ENCODE measurements around the gene TUFT1.

Gene TUFT1

GRCh38 chr1:151537112-151537511 is 3.0 kb upstream of the TUFT1 start:
- DNase-seq (ENCODE audit: low read depth, low spot score): no peak

DNA sequence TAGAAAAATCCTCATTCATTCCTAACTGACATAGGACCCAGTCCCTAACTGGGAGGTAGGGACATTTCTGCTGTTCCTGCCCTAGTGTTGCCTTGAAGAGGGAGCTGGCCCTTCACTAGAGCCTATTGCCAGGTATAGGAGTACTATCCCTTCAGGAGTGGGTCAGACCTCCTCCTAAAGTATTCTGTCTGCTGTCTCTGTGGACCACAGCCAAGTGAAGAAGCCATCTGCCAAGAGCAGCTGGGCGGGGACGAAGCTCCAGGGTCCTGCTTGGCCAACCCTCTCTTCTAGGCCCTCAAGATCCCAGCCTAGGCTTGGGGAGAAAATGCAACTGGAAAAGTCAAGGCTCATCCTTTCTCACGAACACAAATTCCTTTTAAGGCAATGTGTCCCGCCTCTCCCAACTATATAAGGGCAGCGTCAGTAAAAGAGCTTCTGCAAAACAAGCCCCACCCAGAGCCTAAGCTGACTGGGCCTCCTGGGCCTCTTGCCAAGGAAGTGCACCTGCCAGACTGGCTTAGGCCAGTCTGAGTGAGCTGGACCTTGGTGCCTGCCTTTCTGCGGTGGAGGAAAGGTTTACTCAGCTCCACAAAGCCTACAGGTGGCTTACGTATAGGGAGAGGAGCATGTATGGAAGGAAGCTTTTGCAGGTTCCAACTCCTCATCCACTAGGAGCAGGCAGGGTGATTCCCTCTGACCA is 638 bp upstream of the TUFT1 start:
- DNase-seq (ENCODE audit: low read depth, low spot score): no peak

GRCh38 chr1:151540982-151541377 is 871 bp downstream of the TUFT1 start:
- DNase-seq (ENCODE audit: low read depth, low spot score): no peak

DNA sequence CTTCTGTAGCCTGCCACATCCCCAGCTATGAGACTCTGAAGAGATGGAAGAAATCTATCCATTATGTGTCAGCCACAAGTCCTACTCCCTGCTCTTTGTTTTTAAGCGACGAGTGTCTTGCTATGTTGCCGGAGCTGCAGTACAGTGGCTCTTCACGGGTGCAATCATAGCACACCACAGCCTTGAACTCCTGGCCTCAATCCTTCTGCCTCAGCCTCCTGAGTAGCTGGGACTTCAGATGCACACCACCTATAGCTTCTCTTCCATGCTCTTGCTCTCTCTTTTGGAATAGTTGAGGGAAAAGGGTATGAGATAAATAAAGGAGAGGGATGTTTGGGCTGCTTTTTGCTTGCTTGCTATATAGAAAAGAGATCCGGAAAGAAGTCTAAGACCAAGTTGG is 1.6 kb downstream of the TUFT1 start:
- no peak for DNase-seq (ENCODE audit: low read depth, low spot score)

DNA sequence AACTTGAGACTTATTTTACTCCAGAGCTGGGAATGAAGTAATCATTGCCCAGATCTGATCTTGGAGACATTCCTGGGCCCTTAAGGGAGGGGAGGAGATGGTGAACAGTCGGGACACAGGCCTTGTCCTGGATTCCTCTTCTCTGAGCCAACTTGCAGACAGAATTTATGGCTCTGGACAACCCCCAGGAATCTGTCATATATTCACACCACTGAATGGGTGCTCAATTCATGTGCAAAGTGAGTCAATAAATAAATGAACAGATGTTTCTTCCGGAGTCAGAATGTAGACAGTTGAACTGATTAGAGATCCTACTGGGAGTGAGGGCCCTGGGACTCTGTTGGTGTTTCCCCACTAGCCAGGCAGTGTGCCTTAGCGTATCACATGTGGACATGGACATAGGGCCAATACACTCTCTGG is 2.6 kb downstream of the TUFT1 start:
- no peak for DNase-seq (ENCODE audit: low read depth, low spot score)

GRCh38 chr1:151545542-151545941 is 5.4 kb downstream of the TUFT1 start:
- DNase-seq (ENCODE audit: low read depth, low spot score): no peak

DNA sequence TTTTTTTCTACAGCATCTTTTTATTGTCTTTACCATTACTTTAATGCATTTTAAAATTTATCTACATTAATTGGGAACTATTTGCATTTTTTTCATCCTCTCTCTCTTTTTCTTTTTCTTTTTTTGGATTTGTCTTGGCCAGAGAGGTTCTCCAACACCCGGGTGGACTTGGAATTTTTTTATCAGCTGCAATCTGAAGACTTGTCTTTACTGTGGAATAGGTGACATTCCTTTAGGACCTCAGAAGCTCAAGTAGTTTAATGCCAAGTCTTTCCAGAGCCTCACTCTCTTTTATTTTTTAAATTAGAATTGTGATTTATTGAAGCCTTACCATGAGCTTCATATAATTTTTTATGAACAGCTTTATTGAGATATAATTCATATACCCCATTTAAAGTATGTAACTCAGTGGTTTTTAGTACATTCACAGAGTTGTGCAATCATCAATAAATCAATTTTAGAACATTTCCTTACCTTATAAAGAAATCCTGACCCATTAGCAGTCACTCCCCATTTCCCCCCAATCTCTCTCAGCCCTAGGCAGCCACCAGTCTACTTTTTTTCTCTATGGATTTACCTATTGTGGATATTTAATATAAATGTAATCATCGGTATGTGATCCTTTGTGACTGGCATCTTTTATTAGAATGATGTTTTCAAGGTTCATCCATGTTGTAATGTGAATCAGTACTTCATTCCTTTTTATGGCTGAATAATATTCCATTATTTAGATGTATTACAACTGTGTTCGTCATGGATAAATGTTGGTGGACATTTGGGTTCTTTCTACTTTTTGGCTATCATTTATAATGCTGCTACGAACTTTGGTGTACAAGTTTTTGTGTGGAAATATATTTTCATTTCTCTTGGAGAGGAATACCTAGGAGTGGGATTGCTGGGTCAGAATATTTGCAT is 6.2 kb downstream of the TUFT1 start:
- no peak for DNase-seq (ENCODE audit: low read depth, low spot score)

DNA sequence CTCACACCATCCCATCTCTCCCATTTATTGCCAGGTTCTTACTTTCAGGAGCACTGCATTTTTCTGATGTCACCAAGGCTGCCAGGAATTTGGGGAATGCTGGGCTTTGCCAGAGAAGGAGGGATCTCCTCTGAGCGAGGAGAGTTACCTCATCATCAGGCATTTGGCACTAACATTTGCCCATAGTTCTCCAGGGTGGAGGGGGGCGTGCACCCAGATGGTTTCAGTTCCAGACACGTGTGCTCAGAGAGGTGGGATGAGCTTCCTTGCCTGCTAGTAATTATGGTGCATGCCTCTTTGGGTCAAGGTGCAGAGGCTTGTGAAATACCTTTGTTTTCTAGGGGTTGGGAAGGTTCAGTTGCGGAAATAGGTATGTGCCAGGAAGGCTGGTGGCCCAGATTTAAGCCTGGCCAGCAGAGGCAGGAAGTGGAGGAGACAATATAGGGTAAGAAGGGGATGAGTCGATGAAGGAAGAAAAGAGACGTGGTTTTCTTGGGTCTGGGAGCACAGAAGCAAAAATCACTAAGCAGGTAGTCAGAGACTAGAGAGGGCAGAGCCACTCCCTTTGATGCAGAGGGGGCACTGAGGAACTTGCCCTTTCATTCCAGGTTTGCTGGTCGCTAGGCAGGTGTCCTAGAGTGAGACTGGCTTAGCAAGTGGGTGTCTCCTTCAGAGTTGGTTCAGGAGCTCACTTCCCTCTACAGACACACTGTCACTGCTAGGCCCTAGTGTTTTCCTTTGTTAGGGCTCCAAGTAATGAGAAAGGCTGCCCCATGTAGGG is 7.2 kb downstream of the TUFT1 start:
- no peak for DNase-seq (ENCODE audit: low read depth, low spot score)

DNA sequence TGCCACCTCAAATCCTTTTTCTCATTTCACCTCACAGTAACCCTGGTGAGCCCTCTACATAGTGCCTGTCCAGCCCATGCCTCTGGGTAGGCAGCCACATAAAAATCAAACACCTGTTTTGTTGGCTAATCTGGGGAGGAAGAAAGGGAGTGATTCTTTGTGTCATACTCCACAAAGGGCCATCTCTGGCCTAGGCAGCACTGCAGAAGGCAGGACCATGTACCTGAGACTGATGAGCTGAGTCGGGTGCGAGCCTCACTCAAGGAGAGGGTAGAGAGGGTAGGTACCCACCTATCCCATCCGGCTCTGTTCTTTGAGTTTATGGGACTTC is 7.8 kb downstream of the TUFT1 start:
- DNase-seq (ENCODE audit: low read depth, low spot score): no peak

- no peak for DNase-seq (ENCODE audit: low read depth, low spot score)
Measured at GRCh38 chr1:151549199-151549598, 9.1 kb downstream of the TUFT1 start.

- no peak for DNase-seq (ENCODE audit: low read depth, low spot score)
Measured at GRCh38 chr1:151553659-151554058, 13.6 kb downstream of the TUFT1 start.

DNA sequence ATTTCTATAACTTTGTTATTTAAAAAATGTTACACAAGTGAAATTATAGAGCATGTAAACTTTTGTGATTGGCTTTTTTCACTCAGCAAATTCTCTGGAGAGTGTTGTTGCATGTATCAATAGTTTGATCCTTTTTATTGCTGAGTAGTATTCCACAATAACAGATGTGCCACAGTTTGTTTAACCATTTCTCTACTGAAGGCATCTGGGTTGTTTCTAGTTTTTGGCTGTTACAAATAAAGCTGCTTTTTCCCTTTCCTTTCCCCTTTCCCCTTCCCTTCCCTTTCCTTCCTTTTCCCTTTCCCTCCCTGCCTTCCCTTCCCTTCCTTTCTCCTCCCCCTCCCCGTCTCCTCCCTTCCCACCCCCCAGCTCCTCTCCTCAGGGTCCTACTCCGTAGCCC is 15.9 kb downstream of the TUFT1 start:
- no peak for DNase-seq (ENCODE audit: low read depth, low spot score)

DNA sequence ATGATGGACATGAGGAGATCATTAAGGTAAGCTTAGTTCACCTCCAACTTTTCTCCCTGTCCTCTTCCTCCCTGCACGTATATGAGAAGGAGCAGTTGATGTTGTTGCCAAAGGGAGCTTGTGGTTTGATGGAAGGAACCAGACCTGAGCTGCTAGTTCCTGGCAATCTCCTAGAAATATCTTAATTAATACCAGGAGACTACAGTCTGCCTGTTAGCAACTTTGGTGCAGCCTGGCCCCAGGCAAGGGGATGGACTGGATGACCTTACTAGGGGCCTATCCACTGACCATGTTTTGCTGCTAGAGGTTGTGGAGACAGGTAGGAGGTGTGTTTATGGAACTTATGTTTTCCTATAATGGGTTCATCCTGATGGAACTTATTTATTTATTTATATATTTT is 22.6 kb downstream of the TUFT1 start:
- no peak for DNase-seq (ENCODE audit: low read depth, low spot score)

DNA sequence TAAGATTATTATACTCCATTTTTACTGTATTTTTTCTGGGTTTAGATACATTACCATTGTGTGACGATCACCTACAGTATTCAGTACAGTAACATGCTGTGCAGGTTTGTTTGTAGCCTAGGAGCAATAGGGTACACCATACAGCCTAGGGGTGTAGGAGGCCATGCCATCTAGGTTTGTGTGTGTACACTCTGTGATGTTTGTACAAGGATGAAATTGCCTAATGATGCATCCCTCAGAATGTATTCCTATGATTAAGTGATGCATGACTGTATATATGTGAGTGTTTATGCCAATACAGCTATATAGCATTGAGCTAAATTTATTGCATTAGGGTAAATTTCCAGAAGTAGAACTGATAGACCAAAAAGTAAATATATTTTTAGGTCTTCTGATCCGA is 23.3 kb downstream of the TUFT1 start:
- no peak for DNase-seq (ENCODE audit: low read depth, low spot score)

GRCh38 chr1:151565502-151566189 is 25.5 kb downstream of the TUFT1 start:
- no peak for DNase-seq (ENCODE audit: low read depth, low spot score)

GRCh38 chr1:151568626-151569088 is 28.5 kb downstream of the TUFT1 start:
- no peak for DNase-seq (ENCODE audit: low read depth, low spot score)

- no peak for DNase-seq (ENCODE audit: low read depth, low spot score)
Measured at GRCh38 chr1:151570819-151571218, 30.7 kb downstream of the TUFT1 start.

GRCh38 chr1:151574575-151575529 is 34.7 kb downstream of the TUFT1 start:
- DNase-seq (ENCODE audit: low read depth, low spot score): no peak

GRCh38 chr1:151577173-151577572 is 37.1 kb downstream of the TUFT1 start:
- DNase-seq (ENCODE audit: low read depth, low spot score): no peak

DNA sequence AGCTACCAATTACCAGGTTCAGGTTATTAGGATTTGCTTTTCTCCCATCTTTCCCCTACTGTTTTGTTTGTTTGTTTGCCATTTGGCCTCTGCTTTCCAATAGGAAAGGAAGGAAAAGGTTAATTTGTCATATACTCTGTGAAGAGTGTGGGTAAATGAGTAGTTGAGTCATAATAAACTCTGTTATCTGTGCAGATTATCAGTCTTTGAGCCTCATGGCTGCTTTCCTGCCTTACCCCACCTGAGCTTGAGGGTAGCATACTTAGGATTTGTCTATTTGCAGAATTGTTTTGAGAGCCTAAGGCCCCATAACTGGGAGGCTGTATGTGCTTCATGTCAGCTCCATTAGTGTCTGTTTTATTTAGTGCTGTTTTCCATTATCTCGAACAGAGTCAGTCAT is 38.8 kb downstream of the TUFT1 start:
- DNase-seq (ENCODE audit: low read depth, low spot score): no peak

All from smooth muscle cell of the brain vasculature (primary cell).